ENCODE results near the gene TRAPPC3.

TRAPPC3 gene

DNA sequence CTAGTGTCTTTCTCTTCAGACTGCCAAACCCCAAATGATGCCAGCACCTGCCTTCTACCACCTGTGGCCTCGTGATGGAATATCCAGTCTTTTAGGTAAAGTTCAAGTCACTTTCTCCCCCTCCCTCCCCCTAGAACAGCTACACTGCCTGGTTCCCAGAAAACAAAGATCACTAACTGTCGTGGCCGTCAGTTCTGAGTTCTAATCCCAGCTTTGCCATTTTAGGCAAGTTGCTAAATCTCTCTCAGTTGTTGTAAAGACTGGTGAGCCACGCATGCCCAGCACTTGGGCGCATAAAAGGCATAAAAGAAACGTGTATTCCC is 648 bp upstream of the TRAPPC3 start:
- Histone ChIP-seq H3K4me3 (replicated peaks; ENCODE audit: insufficient read depth, low read length) (peak overlapping the region; percentile 20), H3K27me3 (ENCODE audit: insufficient read depth, poor library complexity, severe bottlenecking) (no peaks in the 10 kb centered on the region), H3K27ac (replicated peaks) (peak overlapping the region; percentile 70)
- TF ChIP-seq, protein P1, sequence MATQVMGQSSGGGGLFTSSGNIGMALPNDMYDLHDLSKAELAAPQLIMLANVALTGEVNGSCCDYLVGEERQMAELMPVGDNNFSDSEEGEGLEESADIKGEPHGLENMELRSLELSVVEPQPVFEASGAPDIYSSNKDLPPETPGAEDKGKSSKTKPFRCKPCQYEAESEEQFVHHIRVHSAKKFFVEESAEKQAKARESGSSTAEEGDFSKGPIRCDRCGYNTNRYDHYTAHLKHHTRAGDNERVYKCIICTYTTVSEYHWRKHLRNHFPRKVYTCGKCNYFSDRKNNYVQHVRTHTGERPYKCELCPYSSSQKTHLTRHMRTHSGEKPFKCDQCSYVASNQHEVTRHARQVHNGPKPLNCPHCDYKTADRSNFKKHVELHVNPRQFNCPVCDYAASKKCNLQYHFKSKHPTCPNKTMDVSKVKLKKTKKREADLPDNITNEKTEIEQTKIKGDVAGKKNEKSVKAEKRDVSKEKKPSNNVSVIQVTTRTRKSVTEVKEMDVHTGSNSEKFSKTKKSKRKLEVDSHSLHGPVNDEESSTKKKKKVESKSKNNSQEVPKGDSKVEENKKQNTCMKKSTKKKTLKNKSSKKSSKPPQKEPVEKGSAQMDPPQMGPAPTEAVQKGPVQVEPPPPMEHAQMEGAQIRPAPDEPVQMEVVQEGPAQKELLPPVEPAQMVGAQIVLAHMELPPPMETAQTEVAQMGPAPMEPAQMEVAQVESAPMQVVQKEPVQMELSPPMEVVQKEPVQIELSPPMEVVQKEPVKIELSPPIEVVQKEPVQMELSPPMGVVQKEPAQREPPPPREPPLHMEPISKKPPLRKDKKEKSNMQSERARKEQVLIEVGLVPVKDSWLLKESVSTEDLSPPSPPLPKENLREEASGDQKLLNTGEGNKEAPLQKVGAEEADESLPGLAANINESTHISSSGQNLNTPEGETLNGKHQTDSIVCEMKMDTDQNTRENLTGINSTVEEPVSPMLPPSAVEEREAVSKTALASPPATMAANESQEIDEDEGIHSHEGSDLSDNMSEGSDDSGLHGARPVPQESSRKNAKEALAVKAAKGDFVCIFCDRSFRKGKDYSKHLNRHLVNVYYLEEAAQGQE (IDR thresholded peaks at IDR 0.05; ENCODE audit: insufficient replicate concordance, low read depth), result no peak
- no peak for TF ChIP-seq GABPA (IDR thresholded peaks at IDR 0.05; ENCODE audit: low read depth)
- TF ChIP-seq POLR2AphosphoS5 (IDR thresholded peaks at IDR 0.05; ENCODE audit: low read depth), result no peak
- TF ChIP-seq SPI1 (IDR thresholded peaks at IDR 0.05; ENCODE audit: borderline replicate concordance, low read depth), result no peak
- TF ChIP-seq CTCF (IDR thresholded peaks at IDR 0.05; ENCODE audit: insufficient read depth, low read length), result no peak
- DNase-seq (ENCODE audit: low read depth in 1 of 2, low spot score in 1 of 2), result no peak

DNA sequence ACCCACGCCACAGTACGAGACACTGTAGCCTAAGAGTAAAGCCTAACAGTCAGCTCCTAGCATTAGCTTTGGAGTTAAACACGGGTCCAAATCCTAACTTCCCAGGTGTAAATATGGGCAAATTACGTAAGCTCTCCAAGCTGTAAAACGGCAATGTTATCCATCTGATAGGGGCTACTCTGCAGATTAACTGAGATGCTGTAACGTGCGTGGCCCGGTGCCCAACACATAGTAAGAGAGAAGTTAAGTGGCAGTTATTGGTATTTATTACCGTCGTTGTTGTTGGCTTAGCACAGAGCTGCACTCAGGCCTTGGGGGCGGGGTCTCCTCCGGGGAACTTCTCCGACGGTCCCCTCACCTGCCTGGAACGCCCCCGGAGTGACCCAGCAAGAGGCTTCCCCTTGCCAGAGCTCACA is 457 bp downstream of the TRAPPC3 start:
- Histone ChIP-seq H3K4me3 (replicated peaks; ENCODE audit: insufficient read depth, low read length) (peak overlapping the region; percentile 77), H3K27ac (replicated peaks) (peak overlapping the region; percentile 88), H3K27me3 (ENCODE audit: insufficient read depth, poor library complexity, severe bottlenecking) (no peaks in the 10 kb centered on the region)
- no peak for DNase-seq (ENCODE audit: low read depth in 1 of 2, low spot score in 1 of 2)
- TF ChIP-seq, protein P1 (IDR thresholded peaks at IDR 0.05; ENCODE audit: insufficient replicate concordance, low read depth), result no peak
- TF ChIP-seq POLR2AphosphoS5 (IDR thresholded peaks at IDR 0.05; ENCODE audit: low read depth) (no peak), SPI1 (IDR thresholded peaks at IDR 0.05; ENCODE audit: borderline replicate concordance, low read depth) (no peak), GABPA (IDR thresholded peaks at IDR 0.05; ENCODE audit: low read depth) (no peak), CTCF (IDR thresholded peaks at IDR 0.05; ENCODE audit: insufficient read depth, low read length) (no peak)

- no peak for DNase-seq (ENCODE audit: low read depth in 1 of 2, low spot score in 1 of 2)
- TF ChIP-seq POLR2AphosphoS5 (IDR thresholded peaks at IDR 0.05; ENCODE audit: low read depth) (no peak), GABPA (IDR thresholded peaks at IDR 0.05; ENCODE audit: low read depth) (no peak)
- TF ChIP-seq, protein P1 (IDR thresholded peaks at IDR 0.05; ENCODE audit: insufficient replicate concordance, low read depth), result no peak
- H3K4me3 ChIP-seq (replicated peaks; ENCODE audit: insufficient read depth, low read length), result no peak overlapping the region
- H3K27me3 ChIP-seq (ENCODE audit: insufficient read depth, poor library complexity, severe bottlenecking), result no peaks in the 10 kb centered on the region
- no peak overlapping the region for H3K27ac ChIP-seq (replicated peaks)
These were observed 4.9 kb downstream of the TRAPPC3 start for GRCh38 chr1:36144413-36144812.

DNA sequence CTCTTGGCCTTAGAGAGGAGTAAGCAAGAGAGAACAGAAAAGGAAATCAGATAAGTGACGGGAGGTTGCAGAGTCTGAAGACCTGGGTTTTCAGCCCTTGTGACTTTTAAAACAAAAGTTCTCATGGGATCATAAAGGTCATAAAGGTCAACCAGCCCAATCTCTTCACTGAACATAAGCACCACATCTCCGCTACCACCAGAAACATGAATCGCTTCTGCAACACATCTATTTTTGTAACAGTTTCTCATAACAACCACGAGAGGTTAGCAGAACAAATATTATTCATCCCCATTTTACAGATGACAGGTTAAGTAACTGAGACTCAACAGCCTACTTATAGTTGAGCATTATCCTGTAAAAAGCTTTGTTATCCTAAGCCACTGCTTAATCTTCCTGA is 5.9 kb downstream of the TRAPPC3 start:
- H3K27me3 ChIP-seq (ENCODE audit: insufficient read depth, poor library complexity, severe bottlenecking), result no peaks in the 10 kb centered on the region
- TF ChIP-seq, protein P1 (IDR thresholded peaks at IDR 0.05; ENCODE audit: insufficient replicate concordance, low read depth), result no peak
- no peak overlapping the region for H3K27ac ChIP-seq (replicated peaks)
- DNase-seq (ENCODE audit: low read depth in 1 of 2, low spot score in 1 of 2), result no peak
- H3K4me3 ChIP-seq (replicated peaks; ENCODE audit: insufficient read depth, low read length), result no peak overlapping the region

Data from HL-60 (cell line).